WI38 (cell line): Measurements from ENCODE around the gene MACROD2.

Experiments used
- H3K4me3 ChIP-seq: 2 replicates; pipeline ENCODE4 v1.5.1; 2011; ENCODE audit warnings: low read depth, mild to moderate bottlenecking, control low read depth, low read length
- CTCF ChIP-seq: IDR thresholded peaks from 2 replicates; pipeline ENCODE4 v1.5.1; 2012; ENCODE audit warnings: low read depth, mild to moderate bottlenecking, control low read depth, low read length

Gene MACROD2

GRCh38 chr20:14777591-14777990 lies 782.3 kb downstream of the MACROD2 start:
- no peak for TF ChIP-seq CTCF
- H3K4me3 ChIP-seq: no peak overlapping the region

GRCh38 chr20:14778096-14778495 lies 782.8 kb downstream of the MACROD2 start:
- no peak overlapping the region for H3K4me3 ChIP-seq
- no peak for TF ChIP-seq CTCF

GRCh38 chr20:14778875-14779274 lies 783.6 kb downstream of the MACROD2 start:
- H3K4me3 ChIP-seq: no peak overlapping the region
- TF ChIP-seq CTCF: no peak

- no peak overlapping the region for H3K4me3 ChIP-seq
- TF ChIP-seq CTCF: no peak
Measured at GRCh38 chr20:14780508-14780907, 785.2 kb downstream of the MACROD2 start.

- TF ChIP-seq CTCF: no peak
- no peak overlapping the region for H3K4me3 ChIP-seq
Measured at GRCh38 chr20:14782731-14783130, 787.4 kb downstream of the MACROD2 start.

GRCh38 chr20:14783766-14784165 lies 788.5 kb downstream of the MACROD2 start:
- no peak for TF ChIP-seq CTCF

GRCh38 chr20:14785065-14785743 lies 789.9 kb downstream of the MACROD2 start:
- TF ChIP-seq CTCF: no peak
- H3K4me3 ChIP-seq: no peak overlapping the region

More at GRCh38 chr20:14783766-14784165, 788.5 kb downstream of the MACROD2 start:
- H3K4me3 ChIP-seq: no peak overlapping the region
